GM12864 (cell line): Measurements from ENCODE around the gene NNT.
"Not testable (repeated sequence)": the region's sequence is repeated elsewhere in the genome, so short reads cannot be mapped to it uniquely, and the experiment has no call there.

Experiments
- DNase-seq: peaks from one replicate; pipeline ENCODE4 v3.0.0-alpha.2; 2011; ENCODE audit warnings: low read depth
- H3K4me3 ChIP-seq: 2 replicates; pipeline ENCODE4 v1.5.1; 2011; ENCODE audit warnings: mild to moderate bottlenecking, low read depth, low read length, control low read depth
- TF ChIP-seq, protein P1 (sequence below): IDR thresholded peaks from 2 replicates; pipeline ENCODE4 v1.5.1; 2011; ENCODE audit warnings: low read depth, mild to moderate bottlenecking, moderate library complexity, low read length, control low read depth, inconsistent platforms; ENCODE audit errors: missing control alignments

Gene NNT

DNA sequence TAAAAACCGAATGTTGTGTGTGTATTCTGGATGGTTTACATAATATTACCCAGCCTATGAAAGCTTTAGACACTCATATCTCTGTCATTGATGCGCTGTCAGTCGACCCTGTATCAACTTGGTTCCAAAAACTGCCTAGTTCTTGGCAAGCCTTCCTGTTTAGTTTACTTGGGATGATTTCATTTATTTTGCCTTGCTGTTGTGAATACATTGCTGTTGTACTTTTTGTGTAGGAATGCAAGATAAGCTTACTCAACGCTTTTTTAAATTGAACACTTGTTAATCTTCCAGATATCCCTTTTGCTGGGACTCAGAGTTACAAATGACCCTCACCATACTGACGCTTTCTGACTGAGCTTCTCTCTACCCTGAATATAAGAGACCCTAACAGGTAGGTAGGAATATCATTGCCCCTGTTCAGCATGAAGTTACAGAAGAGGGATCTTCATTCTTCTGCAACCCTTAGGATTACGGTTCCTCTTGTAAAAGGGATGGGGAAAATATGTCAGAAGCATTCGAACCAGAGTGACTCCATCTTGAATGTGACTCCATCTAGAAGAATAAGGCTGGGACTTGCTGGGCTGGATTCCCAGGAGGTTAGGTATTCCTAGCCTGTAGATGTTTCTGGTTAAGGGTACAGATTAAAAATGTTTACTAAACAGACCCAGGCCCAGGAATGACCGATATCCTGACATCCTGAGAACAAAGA is 32.4 kb upstream of the NNT start:
- TF ChIP-seq, protein P1, sequence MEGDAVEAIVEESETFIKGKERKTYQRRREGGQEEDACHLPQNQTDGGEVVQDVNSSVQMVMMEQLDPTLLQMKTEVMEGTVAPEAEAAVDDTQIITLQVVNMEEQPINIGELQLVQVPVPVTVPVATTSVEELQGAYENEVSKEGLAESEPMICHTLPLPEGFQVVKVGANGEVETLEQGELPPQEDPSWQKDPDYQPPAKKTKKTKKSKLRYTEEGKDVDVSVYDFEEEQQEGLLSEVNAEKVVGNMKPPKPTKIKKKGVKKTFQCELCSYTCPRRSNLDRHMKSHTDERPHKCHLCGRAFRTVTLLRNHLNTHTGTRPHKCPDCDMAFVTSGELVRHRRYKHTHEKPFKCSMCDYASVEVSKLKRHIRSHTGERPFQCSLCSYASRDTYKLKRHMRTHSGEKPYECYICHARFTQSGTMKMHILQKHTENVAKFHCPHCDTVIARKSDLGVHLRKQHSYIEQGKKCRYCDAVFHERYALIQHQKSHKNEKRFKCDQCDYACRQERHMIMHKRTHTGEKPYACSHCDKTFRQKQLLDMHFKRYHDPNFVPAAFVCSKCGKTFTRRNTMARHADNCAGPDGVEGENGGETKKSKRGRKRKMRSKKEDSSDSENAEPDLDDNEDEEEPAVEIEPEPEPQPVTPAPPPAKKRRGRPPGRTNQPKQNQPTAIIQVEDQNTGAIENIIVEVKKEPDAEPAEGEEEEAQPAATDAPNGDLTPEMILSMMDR: no peak
- no peak overlapping the region for H3K4me3 ChIP-seq
- DNase-seq: no peak

DNA sequence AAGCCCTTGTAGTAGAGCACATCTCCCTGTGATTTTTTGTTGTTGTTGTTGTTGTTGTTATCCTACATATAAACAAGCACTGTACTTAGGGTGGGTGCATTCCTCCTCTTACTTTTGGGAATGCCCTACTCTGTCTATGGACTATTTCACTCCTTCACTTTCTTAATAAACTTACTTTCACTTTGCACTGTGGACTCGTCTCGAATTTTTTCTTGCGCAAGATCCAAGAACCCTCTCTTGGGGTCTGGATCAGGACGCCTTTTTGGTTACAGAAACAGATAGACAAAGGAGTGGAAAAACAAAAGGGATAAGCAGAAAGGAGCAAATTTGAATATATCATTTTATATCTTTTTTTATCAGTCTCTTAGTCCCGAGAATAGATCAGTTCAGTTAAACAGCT is 31.7 kb upstream of the NNT start:
- TF ChIP-seq, protein P1: no peak
- no peak overlapping the region for H3K4me3 ChIP-seq
- no peak for DNase-seq

DNA sequence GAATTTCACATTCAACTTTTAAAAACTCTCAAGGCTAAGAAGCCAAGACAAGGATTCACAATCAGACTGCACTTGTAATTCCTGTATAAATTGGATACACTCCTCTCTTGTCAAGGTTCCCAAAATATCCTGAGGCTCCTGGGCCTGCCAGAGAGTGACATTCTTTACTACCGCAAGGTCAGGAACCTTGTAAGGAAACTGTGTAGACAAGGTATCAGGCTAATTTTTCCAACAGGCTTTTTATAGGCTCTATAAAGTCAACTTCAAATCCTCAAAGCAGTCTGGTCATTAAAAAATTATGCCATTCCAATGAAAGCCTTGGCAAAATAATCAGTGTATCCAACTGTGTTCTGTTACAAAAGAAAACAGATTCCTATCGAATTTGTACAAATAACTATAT is 30.6 kb upstream of the NNT start:
- no peak overlapping the region for H3K4me3 ChIP-seq
- TF ChIP-seq, protein P1: no peak
- no peak for DNase-seq

DNA sequence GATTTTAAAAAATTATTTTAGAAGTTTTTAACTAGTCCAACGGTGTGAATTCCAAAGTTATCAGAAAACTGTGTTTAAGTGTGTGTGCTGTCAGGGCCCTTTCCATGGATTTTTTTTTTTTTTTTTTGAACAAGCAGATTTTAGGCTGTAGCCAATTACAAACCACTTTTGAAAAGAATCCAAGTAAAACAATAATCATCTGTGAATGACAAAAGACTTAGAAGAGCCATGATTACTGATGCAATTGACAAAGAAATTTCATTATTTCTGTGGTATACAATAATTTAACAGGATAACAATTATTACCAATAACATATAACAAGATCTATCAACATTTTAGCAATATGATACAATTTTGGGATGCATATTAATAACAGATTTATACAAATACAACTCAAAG is 29.9 kb upstream of the NNT start:
- DNase-seq: no peak
- TF ChIP-seq, protein P1: no peak
- H3K4me3 ChIP-seq: no peak overlapping the region

GRCh38 chr5:43580402-43581210 is 22.4 kb upstream of the NNT start:
- DNase-seq, H3K4me3 ChIP-seq: not testable (repeated sequence)

DNA sequence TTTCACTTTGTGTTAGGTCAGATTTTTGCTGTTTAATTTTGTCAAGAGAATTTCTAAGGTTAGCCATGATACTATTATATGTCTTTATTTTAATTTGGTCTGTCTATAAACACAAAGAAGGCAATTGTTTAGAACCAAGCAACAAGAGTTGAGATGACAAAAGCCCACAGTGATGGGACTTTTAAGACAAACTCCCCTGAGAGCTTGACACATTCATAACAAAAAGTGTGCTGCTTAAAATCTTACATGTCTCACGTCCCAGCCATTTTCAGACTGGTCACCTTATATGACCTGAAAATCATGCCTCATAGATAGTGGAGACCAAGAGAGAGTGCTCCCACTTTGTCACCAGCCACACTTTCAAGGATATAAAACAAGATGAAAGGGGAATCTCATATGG is 21.6 kb upstream of the NNT start:
- H3K4me3 ChIP-seq: no peak overlapping the region
- TF ChIP-seq, protein P1: no peak
- DNase-seq: no peak

DNA sequence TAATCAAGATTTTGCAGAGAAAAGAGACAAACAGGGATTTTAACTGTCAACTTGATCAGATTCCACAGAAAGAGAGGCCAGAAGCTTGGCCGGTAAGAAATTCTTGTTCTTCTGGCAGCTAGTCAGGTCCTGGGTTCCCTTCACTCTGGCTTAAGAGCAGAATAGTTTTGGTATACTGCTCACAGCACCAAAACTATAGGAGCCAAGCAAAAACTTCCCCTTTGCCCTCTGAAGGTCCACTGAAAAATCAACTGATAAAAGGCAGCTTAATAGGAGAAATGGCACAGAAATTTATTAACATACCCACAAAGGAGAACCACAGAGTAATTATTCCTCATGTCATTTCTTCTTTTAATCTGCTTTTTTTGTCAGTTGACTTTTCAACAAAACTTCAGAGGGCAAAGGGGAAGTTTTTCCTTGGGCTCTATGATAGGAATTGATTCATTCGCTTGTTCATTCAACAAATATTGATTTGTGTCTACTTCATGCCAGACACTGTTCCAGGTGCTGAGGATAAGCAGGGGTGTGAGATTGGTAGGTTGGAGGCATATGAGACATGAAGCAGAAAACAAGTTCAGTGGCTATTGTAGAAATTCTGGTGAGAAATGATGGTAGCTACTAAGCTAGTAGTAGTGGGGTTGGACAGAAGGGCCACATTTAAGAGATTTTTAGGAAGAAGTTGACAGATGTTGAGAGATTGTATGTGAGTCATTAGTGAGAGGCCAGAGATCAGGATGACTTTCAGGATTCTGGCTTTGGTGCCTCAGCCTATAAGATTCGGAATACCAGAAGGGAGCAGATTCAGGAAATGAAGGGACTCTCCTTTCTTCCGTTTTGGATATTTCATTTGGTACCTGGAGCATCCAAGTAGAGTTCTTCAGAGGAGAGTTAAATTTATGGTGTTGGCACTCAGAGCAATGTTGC is 20.6 kb upstream of the NNT start:
- no peak overlapping the region for H3K4me3 ChIP-seq
- no peak for DNase-seq
- TF ChIP-seq, protein P1: no peak
